ENCODE results near the gene TMEM217. TPM values are rescaled to one million over a fixed set of nuclear protein-coding genes. Genes with fewer than 3 reads are reported as not detected.

TMEM217 gene
- total RNA-seq, 1 experiment from 2014 or later: 2.4 TPM

- no peak overlapping the region for H3K4me2 ChIP-seq (ENCODE audit: low read length)
- no peak overlapping the region for H2AFZ ChIP-seq (ENCODE audit: low read length)
- no TSS peak for BruUV-seq (replicated peaks)
- no peak overlapping the region for H3K4me3 ChIP-seq (ENCODE audit: low read length)
- intact Hi-C loops (cut with micrococcal nuclease): no loop called here
- H3K27ac ChIP-seq (ENCODE audit: low read length): no peak overlapping the region
- no peaks in the 10 kb centered on the region for H4K20me1 ChIP-seq (ENCODE audit: low read length)
- ATAC-seq (no peak), DNase-seq (no peak)
- H3K9ac ChIP-seq (ENCODE audit: low read length): no peak overlapping the region
- H3K36me3 ChIP-seq (ENCODE audit: low read depth, low read length): peaks cover 11% of the 10 kb centered on the region
- ChIA-PET POLR2A (ENCODE audit: unreplicated experiment) (no interaction called here), CTCF (no interaction called here)
- no peaks in the 10 kb centered on the region for H3F3A ChIP-seq (ENCODE audit: low read length, unreplicated experiment)
- TF ChIP-seq, protein P1, sequence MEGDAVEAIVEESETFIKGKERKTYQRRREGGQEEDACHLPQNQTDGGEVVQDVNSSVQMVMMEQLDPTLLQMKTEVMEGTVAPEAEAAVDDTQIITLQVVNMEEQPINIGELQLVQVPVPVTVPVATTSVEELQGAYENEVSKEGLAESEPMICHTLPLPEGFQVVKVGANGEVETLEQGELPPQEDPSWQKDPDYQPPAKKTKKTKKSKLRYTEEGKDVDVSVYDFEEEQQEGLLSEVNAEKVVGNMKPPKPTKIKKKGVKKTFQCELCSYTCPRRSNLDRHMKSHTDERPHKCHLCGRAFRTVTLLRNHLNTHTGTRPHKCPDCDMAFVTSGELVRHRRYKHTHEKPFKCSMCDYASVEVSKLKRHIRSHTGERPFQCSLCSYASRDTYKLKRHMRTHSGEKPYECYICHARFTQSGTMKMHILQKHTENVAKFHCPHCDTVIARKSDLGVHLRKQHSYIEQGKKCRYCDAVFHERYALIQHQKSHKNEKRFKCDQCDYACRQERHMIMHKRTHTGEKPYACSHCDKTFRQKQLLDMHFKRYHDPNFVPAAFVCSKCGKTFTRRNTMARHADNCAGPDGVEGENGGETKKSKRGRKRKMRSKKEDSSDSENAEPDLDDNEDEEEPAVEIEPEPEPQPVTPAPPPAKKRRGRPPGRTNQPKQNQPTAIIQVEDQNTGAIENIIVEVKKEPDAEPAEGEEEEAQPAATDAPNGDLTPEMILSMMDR (conservative IDR thresholded peaks at IDR 0.05; ENCODE audit: low read depth, low read length): no peak
- TF ChIP-seq EZH2 (IDR thresholded peaks at IDR 0.05; ENCODE audit: low read length, unreplicated experiment) (no peak), EZH2phosphoT487 (IDR thresholded peaks at IDR 0.05; ENCODE audit: borderline replicate concordance, low read length) (no peak)
- H3K4me1 ChIP-seq (ENCODE audit: insufficient read depth, low read length): no peaks in the 10 kb centered on the region
- peaks cover 12% of the 10 kb centered on the region; the same call in 1 of the 2 replicates for H3K79me2 ChIP-seq (ENCODE audit: low read length)
- no peaks in the 10 kb centered on the region for H3K9me3 ChIP-seq (ENCODE audit: low read length)
- H3K9me2 ChIP-seq (replicated peaks; ENCODE audit: low read length): no peaks in the 10 kb centered on the region
- H3K27me3 ChIP-seq (ENCODE audit: low read length): no peaks in the 10 kb centered on the region
These were observed 17.4 kb upstream of the TMEM217 start for GRCh38 chr6:37275350-37275749.

- Histone ChIP-seq H3F3A (ENCODE audit: low read length, unreplicated experiment) (no peaks in the 10 kb centered on the region), H3K9me3 (ENCODE audit: low read length) (no peaks in the 10 kb centered on the region), H3K27ac (ENCODE audit: low read length) (no peak overlapping the region), H2AFZ (ENCODE audit: low read length) (no peak overlapping the region), H3K9me2 (replicated peaks; ENCODE audit: low read length) (no peaks in the 10 kb centered on the region), H3K4me2 (ENCODE audit: low read length) (no peak overlapping the region), H3K9ac (ENCODE audit: low read length) (no peak overlapping the region), H3K4me3 (ENCODE audit: low read length) (no peak overlapping the region), H3K36me3 (ENCODE audit: low read depth, low read length) (peaks cover 7% of the 10 kb centered on the region), H3K4me1 (ENCODE audit: insufficient read depth, low read length) (no peaks in the 10 kb centered on the region), H4K20me1 (ENCODE audit: low read length) (no peaks in the 10 kb centered on the region), H3K79me2 (ENCODE audit: low read length) (peaks cover 12% of the 10 kb centered on the region; the same call in 1 of the 2 replicates), H3K27me3 (ENCODE audit: low read length) (no peaks in the 10 kb centered on the region)
- no peak for TF ChIP-seq EZH2phosphoT487 (IDR thresholded peaks at IDR 0.05; ENCODE audit: borderline replicate concordance, low read length)
- TF ChIP-seq, protein P1 (conservative IDR thresholded peaks at IDR 0.05; ENCODE audit: low read depth, low read length): no peak
- no peak for TF ChIP-seq EZH2 (IDR thresholded peaks at IDR 0.05; ENCODE audit: low read length, unreplicated experiment)
- DNase-seq: no peak
- intact Hi-C loops (cut with micrococcal nuclease): no loop called here
- ChIA-PET CTCF (no interaction called here), POLR2A (ENCODE audit: unreplicated experiment) (no interaction called here)
- no TSS peak for BruUV-seq (replicated peaks)
- ATAC-seq: no peak
These were observed 15.7 kb upstream of the TMEM217 start for GRCh38 chr6:37273690-37274089.

- H3K36me3 ChIP-seq (ENCODE audit: low read depth, low read length): peaks cover 7% of the 10 kb centered on the region
- H3K4me2 ChIP-seq (ENCODE audit: low read length): no peak overlapping the region
- H3K9me3 ChIP-seq (ENCODE audit: low read length): no peaks in the 10 kb centered on the region
- ATAC-seq (no peak), DNase-seq (no peak)
- no peaks in the 10 kb centered on the region for H3K27me3 ChIP-seq (ENCODE audit: low read length)
- no peaks in the 10 kb centered on the region for H3F3A ChIP-seq (ENCODE audit: low read length, unreplicated experiment)
- no peaks in the 10 kb centered on the region for H3K9me2 ChIP-seq (replicated peaks; ENCODE audit: low read length)
- ChIA-PET POLR2A (ENCODE audit: unreplicated experiment) (no interaction called here), CTCF (no interaction called here)
- BruUV-seq (replicated peaks): no TSS peak
- H3K4me1 ChIP-seq (ENCODE audit: insufficient read depth, low read length): no peaks in the 10 kb centered on the region
- H2AFZ ChIP-seq (ENCODE audit: low read length): no peak overlapping the region
- no peak for TF ChIP-seq EZH2 (IDR thresholded peaks at IDR 0.05; ENCODE audit: low read length, unreplicated experiment)
- TF ChIP-seq EZH2phosphoT487 (IDR thresholded peaks at IDR 0.05; ENCODE audit: borderline replicate concordance, low read length): no peak
- TF ChIP-seq, protein P1 (conservative IDR thresholded peaks at IDR 0.05; ENCODE audit: low read depth, low read length): no peak
- H4K20me1 ChIP-seq (ENCODE audit: low read length): no peaks in the 10 kb centered on the region
- H3K9ac ChIP-seq (ENCODE audit: low read length): no peak overlapping the region
- intact Hi-C loops (cut with micrococcal nuclease): no loop called here
- H3K79me2 ChIP-seq (ENCODE audit: low read length): peaks cover 16% of the 10 kb centered on the region; the same call in 1 of the 2 replicates
- no peak overlapping the region for H3K4me3 ChIP-seq (ENCODE audit: low read length)
- no peak overlapping the region for H3K27ac ChIP-seq (ENCODE audit: low read length)
These were observed 15.1 kb upstream of the TMEM217 start for GRCh38 chr6:37272834-37273566.
